Measurements from ENCODE around the gene TNXB.

Gene TNXB

GRCh38 chr6:32112431-32112980 is 3.4 kb upstream of the TNXB start:
- no peak for DNase-seq
- Histone ChIP-seq H3K9me3 (ENCODE audit: control extremely low read depth in 1 of 5, control insufficient read depth in 4 of 5, insufficient read depth in 2 of 5, low read depth in 1 of 5, low read length in 4 of 5) (no peaks in the 10 kb centered on the region), H3K36me3 (ENCODE audit: control insufficient read depth in 4 of 4, insufficient read depth in 4 of 4, low read length in 3 of 4) (peaks cover 4 to 38% (median 21%) of the 10 kb centered on the region in 4 experiments), H3K27me3 (replicated peaks in 2 of 5; ENCODE audit: control insufficient read depth in 4 of 5, insufficient read depth in 5 of 5, low read length in 4 of 5) (peaks cover 0 to 8% (median 0%) of the 10 kb centered on the region in 5 experiments), H3K4me1 (ENCODE audit: control extremely low read depth in 1 of 4, control insufficient read depth in 4 of 4, insufficient read depth in 4 of 4, low read length in 3 of 4) (peaks cover 0 to 24% (median 18%) of the 10 kb centered on the region in 4 experiments), H3K27ac (ENCODE audit: insufficient read depth in 1 of 2, low read depth in 1 of 2, low read length in 2 of 2, poor library complexity in 1 of 2, severe bottlenecking in 2 of 2) (no peak overlapping the region), H3K4me3 (ENCODE audit: control insufficient read depth in 1 of 7, extremely low read depth in 1 of 7, insufficient read depth in 4 of 7, low read depth in 2 of 7, low read length in 6 of 7) (no peak overlapping the region)
- 95% methylated on average over 6 of the region's 9 CpGs for WGBS (ENCODE audit: insufficient coverage)
- ChIA-PET POLR2A (no interaction called here), CTCF (no interaction called here)

DNA sequence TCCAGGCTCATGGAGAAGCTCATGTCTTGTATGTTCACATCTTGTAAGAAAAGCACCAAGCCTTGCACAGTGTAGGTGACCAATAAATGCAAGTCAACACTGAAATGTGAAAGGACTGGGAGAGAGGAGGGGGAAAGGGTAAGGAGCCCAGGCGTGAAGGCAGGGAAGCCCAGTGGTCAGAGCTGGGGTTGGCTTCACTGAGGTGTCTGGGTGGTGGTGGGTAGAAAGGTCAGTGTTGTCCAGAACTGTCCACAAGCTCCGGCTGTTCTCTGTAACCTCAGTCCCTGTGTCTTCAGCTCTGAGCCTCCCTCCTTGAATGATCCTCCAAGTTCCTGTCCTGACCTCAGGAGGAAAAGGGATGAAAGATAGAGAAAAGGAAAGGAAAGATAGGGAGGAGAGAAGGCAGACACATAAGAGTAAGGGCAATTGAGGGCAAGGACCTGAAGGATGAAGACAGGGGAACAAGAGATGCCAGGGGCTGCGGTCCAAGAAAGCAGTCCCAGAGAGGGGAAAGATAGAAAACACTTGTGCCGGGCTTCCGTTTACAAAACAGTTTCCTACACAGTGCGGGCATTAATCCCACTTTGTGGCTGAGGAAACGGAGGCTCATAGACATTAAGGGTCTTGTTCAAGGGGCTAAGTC is 2.4 kb upstream of the TNXB start:
- Histone ChIP-seq H3K27me3 (replicated peaks in 2 of 5; ENCODE audit: control insufficient read depth in 4 of 5, insufficient read depth in 5 of 5, low read length in 4 of 5) (peaks cover 0 to 14% (median 0%) of the 10 kb centered on the region in 5 experiments), H3K36me3 (ENCODE audit: control insufficient read depth in 4 of 4, insufficient read depth in 4 of 4, low read length in 3 of 4) (peaks cover 0 to 29% (median 14%) of the 10 kb centered on the region in 4 experiments), H3K27ac (ENCODE audit: insufficient read depth in 1 of 2, low read depth in 1 of 2, low read length in 2 of 2, poor library complexity in 1 of 2, severe bottlenecking in 2 of 2) (no peak overlapping the region), H3K9me3 (ENCODE audit: control extremely low read depth in 1 of 5, control insufficient read depth in 4 of 5, insufficient read depth in 2 of 5, low read depth in 1 of 5, low read length in 4 of 5) (no peaks in the 10 kb centered on the region), H3K4me3 (ENCODE audit: control insufficient read depth in 1 of 7, extremely low read depth in 1 of 7, insufficient read depth in 4 of 7, low read depth in 2 of 7, low read length in 6 of 7) (no peak overlapping the region), H3K4me1 (ENCODE audit: control extremely low read depth in 1 of 4, control insufficient read depth in 4 of 4, insufficient read depth in 4 of 4, low read length in 3 of 4) (peaks cover 0 to 27% (median 19%) of the 10 kb centered on the region in 4 experiments)
- ChIA-PET CTCF (interaction anchor here (1.2 kb wide), 1 partner anchor 18 kb away, joined by 3 read pairs; no protein-coding TSS in a partner anchor), POLR2A (no interaction called here)
- WGBS (ENCODE audit: insufficient coverage) = 96% methylated on average over 6 of the region's 7 CpGs
- DNase-seq = no peak

- CTCF ChIA-PET = interaction anchor here (1.0 to 1.2 kb wide), 2 partner anchors 8 to 19 kb away, joined by 3 to 4 read pairs; no protein-coding TSS in a partner anchor
- no peak overlapping the region for H3K4me3 ChIP-seq (ENCODE audit: control insufficient read depth in 1 of 7, extremely low read depth in 1 of 7, insufficient read depth in 4 of 7, low read depth in 2 of 7, low read length in 6 of 7)
- no peaks in the 10 kb centered on the region for H3K9me3 ChIP-seq (ENCODE audit: control extremely low read depth in 1 of 5, control insufficient read depth in 4 of 5, insufficient read depth in 2 of 5, low read depth in 1 of 5, low read length in 4 of 5)
- peaks cover 0 to 27% (median 19%) of the 10 kb centered on the region in 4 experiments for H3K4me1 ChIP-seq (ENCODE audit: control extremely low read depth in 1 of 4, control insufficient read depth in 4 of 4, insufficient read depth in 4 of 4, low read length in 3 of 4)
- no peak for DNase-seq
- peaks cover 0 to 20% (median 5%) of the 10 kb centered on the region in 4 experiments for H3K36me3 ChIP-seq (ENCODE audit: control insufficient read depth in 4 of 4, insufficient read depth in 4 of 4, low read length in 3 of 4)
- peaks cover 0 to 14% (median 0%) of the 10 kb centered on the region in 5 experiments for H3K27me3 ChIP-seq (replicated peaks in 2 of 5; ENCODE audit: control insufficient read depth in 4 of 5, insufficient read depth in 5 of 5, low read length in 4 of 5)
- 90% methylated on average over 6 of the region's 7 CpGs for WGBS (ENCODE audit: insufficient coverage)
- no peak overlapping the region for H3K27ac ChIP-seq (ENCODE audit: insufficient read depth in 1 of 2, low read depth in 1 of 2, low read length in 2 of 2, poor library complexity in 1 of 2, severe bottlenecking in 2 of 2)
- POLR2A ChIA-PET = no interaction called here
Observed at GRCh38 chr6:32110632-32111031, 1.5 kb upstream of the TNXB start.

DNA sequence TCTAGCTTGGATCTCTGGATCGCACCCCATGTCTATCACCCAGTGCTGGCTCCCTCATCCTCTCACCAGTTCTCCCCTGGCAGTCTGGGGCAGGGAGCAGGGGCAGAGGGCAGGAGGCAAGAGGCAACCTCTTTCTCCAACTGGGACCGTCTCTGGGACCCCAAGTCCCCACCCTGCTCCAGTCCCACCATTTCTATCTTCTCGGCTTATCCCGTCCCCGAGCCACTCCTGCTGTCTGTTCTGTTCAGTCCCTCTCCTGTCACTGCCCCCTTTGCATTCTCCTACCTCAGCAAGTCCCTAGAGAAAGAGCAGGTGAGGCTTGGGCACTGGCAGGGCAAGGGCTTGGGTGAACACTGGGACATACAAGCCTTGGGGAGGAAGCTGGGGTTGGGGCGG is 625 bp upstream of the TNXB start:
- 89% methylated on average over 3 of the region's 6 CpGs for WGBS (ENCODE audit: insufficient coverage)
- no peak overlapping the region for H3K27ac ChIP-seq (ENCODE audit: insufficient read depth in 1 of 2, low read depth in 1 of 2, low read length in 2 of 2, poor library complexity in 1 of 2, severe bottlenecking in 2 of 2)
- peaks cover 0 to 14% (median 2%) of the 10 kb centered on the region in 4 experiments for H3K36me3 ChIP-seq (ENCODE audit: control insufficient read depth in 4 of 4, insufficient read depth in 4 of 4, low read length in 3 of 4)
- ChIA-PET CTCF (interaction anchor here (1.0 kb wide), 1 partner anchor 9 kb away, joined by 4 read pairs; no protein-coding TSS in a partner anchor), POLR2A (interaction anchor here (0.6 to 0.9 kb wide), 2 partner anchors 15 to 897 kb away, joined by 3 read pairs; no protein-coding TSS in a partner anchor)
- peaks cover 0 to 27% (median 19%) of the 10 kb centered on the region in 4 experiments for H3K4me1 ChIP-seq (ENCODE audit: control extremely low read depth in 1 of 4, control insufficient read depth in 4 of 4, insufficient read depth in 4 of 4, low read length in 3 of 4)
- H3K9me3 ChIP-seq (ENCODE audit: control extremely low read depth in 1 of 5, control insufficient read depth in 4 of 5, insufficient read depth in 2 of 5, low read depth in 1 of 5, low read length in 4 of 5) = no peaks in the 10 kb centered on the region
- no peak for DNase-seq
- H3K27me3 ChIP-seq (replicated peaks in 2 of 5; ENCODE audit: control insufficient read depth in 4 of 5, insufficient read depth in 5 of 5, low read length in 4 of 5) = peaks cover 0 to 14% (median 0%) of the 10 kb centered on the region in 5 experiments
- H3K4me3 ChIP-seq (ENCODE audit: control insufficient read depth in 1 of 7, extremely low read depth in 1 of 7, insufficient read depth in 4 of 7, low read depth in 2 of 7, low read length in 6 of 7) = no peak overlapping the region

GRCh38 chr6:32108727-32109113 is 418 bp downstream of the TNXB start:
- H3K4me3 ChIP-seq (ENCODE audit: control insufficient read depth in 1 of 7, extremely low read depth in 1 of 7, insufficient read depth in 4 of 7, low read depth in 2 of 7, low read length in 6 of 7) = peak overlapping the region in 2 of 7 experiments; percentile 6 to 45
- no peaks in the 10 kb centered on the region for H3K9me3 ChIP-seq (ENCODE audit: control extremely low read depth in 1 of 5, control insufficient read depth in 4 of 5, insufficient read depth in 2 of 5, low read depth in 1 of 5, low read length in 4 of 5)
- 75% methylated on average over 5 of the region's 6 CpGs for WGBS (ENCODE audit: insufficient coverage)
- DNase-seq = no peak
- H3K4me1 ChIP-seq (ENCODE audit: control extremely low read depth in 1 of 4, control insufficient read depth in 4 of 4, insufficient read depth in 4 of 4, low read length in 3 of 4) = peaks cover 0 to 27% (median 19%) of the 10 kb centered on the region in 4 experiments
- ChIA-PET POLR2A (interaction anchor here (0.9 kb wide), 1 partner anchor 14 kb away, joined by 3 read pairs; no protein-coding TSS in a partner anchor), CTCF (interaction anchor here (2.7 kb wide), 1 partner anchor 10 kb away, joined by 7 read pairs; no protein-coding TSS in a partner anchor)
- H3K27me3 ChIP-seq (replicated peaks in 2 of 5; ENCODE audit: control insufficient read depth in 4 of 5, insufficient read depth in 5 of 5, low read length in 4 of 5) = peaks cover 0 to 14% (median 0%) of the 10 kb centered on the region in 5 experiments
- no peak overlapping the region for H3K27ac ChIP-seq (ENCODE audit: insufficient read depth in 1 of 2, low read depth in 1 of 2, low read length in 2 of 2, poor library complexity in 1 of 2, severe bottlenecking in 2 of 2)
- H3K36me3 ChIP-seq (ENCODE audit: control insufficient read depth in 4 of 4, insufficient read depth in 4 of 4, low read length in 3 of 4) = peaks cover 0 to 8% (median 2%) of the 10 kb centered on the region in 4 experiments

- peak in 1 of 3 donors; percentile 23 for DNase-seq
- Histone ChIP-seq H3K4me3 (ENCODE audit: control insufficient read depth in 1 of 7, extremely low read depth in 1 of 7, insufficient read depth in 4 of 7, low read depth in 2 of 7, low read length in 6 of 7) (peak overlapping the region in 1 of 7 experiments; percentile 7), H3K36me3 (ENCODE audit: control insufficient read depth in 4 of 4, insufficient read depth in 4 of 4, low read length in 3 of 4) (peaks cover 0 to 3% (median 0%) of the 10 kb centered on the region in 4 experiments), H3K4me1 (ENCODE audit: control extremely low read depth in 1 of 4, control insufficient read depth in 4 of 4, insufficient read depth in 4 of 4, low read length in 3 of 4) (peaks cover 0 to 27% (median 19%) of the 10 kb centered on the region in 4 experiments), H3K27ac (ENCODE audit: insufficient read depth in 1 of 2, low read depth in 1 of 2, low read length in 2 of 2, poor library complexity in 1 of 2, severe bottlenecking in 2 of 2) (no peak overlapping the region), H3K9me3 (ENCODE audit: control extremely low read depth in 1 of 5, control insufficient read depth in 4 of 5, insufficient read depth in 2 of 5, low read depth in 1 of 5, low read length in 4 of 5) (no peaks in the 10 kb centered on the region), H3K27me3 (replicated peaks in 2 of 5; ENCODE audit: control insufficient read depth in 4 of 5, insufficient read depth in 5 of 5, low read length in 4 of 5) (peaks cover 0 to 14% (median 0%) of the 10 kb centered on the region in 5 experiments)
- POLR2A ChIA-PET = no interaction called here
- CTCF ChIA-PET = interaction anchor here (2.7 kb wide), 1 partner anchor 11 kb away, joined by 7 read pairs; no protein-coding TSS in a partner anchor
- 8% methylated on average over 12 of the region's 15 CpGs for WGBS (ENCODE audit: insufficient coverage)
Observed at GRCh38 chr6:32108094-32108627, 977 bp downstream of the TNXB start.

All from common myeloid progenitor, CD34-positive (primary cell).